Smooth muscle cell (in vitro differentiated cells): Measurements from ENCODE around the gene DGKD. TPM values are rescaled to one million over a fixed set of nuclear protein-coding genes. Genes with fewer than 3 reads are reported as not detected.

ENCODE experiments used
- DNase-seq: peaks from one replicate; lab custom pipeline; 2025; ENCODE audit not compliant: unreplicated experiment; lab: John Stamatoyannopoulos, UW
- H2AFZ ChIP-seq: fragments of 200-600 bp; sonication (generic); 2 replicates; pipeline ENCODE4 v1.6.0; 2016; ENCODE audit warnings: antibody characterized with exemption, low read depth, mild to moderate bottlenecking
- H3F3A ChIP-seq: fragments of 200-600 bp; sonication (generic); 2 replicates; pipeline ENCODE4 v1.6.0; 2017; ENCODE audit warnings: antibody characterized with exemption, low read depth
- H3K27ac ChIP-seq: fragments of 200-600 bp; sonication (generic); 2 replicates; pipeline ENCODE4 v1.5.1; 2016; ENCODE audit warnings: low read depth, mild to moderate bottlenecking
- H3K27me3 ChIP-seq: fragments of 200-600 bp; sonication (generic); 2 replicates; pipeline ENCODE4 v1.6.1; 2016; ENCODE audit warnings: low read depth, mild to moderate bottlenecking
- H3K36me3 ChIP-seq: fragments of 200-600 bp; sonication (generic); 2 replicates; pipeline ENCODE4 v1.5.1; 2016; ENCODE audit warnings: low read depth
- H3K4me1 ChIP-seq: fragments of 200-600 bp; sonication (generic); 2 replicates; pipeline ENCODE4 v1.5.1; 2016; ENCODE audit warnings: low read depth
- H3K4me2 ChIP-seq: fragments of 200-600 bp; sonication (generic); 2 replicates; pipeline ENCODE4 v1.6.0; 2016; ENCODE audit warnings: mild to moderate bottlenecking
- H3K4me3 ChIP-seq: fragments of 200-600 bp; sonication (generic); 2 replicates; pipeline ENCODE4 v1.5.1; 2016; ENCODE audit warnings: mild to moderate bottlenecking
- H3K79me2 ChIP-seq: fragments of 200-600 bp; sonication (generic); 2 replicates; pipeline ENCODE4 v1.6.0; 2016; ENCODE audit warnings: low read depth, mild to moderate bottlenecking
- H3K9ac ChIP-seq: fragments of 200-600 bp; sonication (generic); 2 replicates; pipeline ENCODE4 v1.6.0; 2016; ENCODE audit warnings: low read depth
- H3K9me3 ChIP-seq: fragments of 200-600 bp; sonication (generic); replicated peaks from 2 replicates; pipeline ENCODE4 v1.5.1; 2016; ENCODE audit warnings: low read depth
- H4K20me1 ChIP-seq: fragments of 200-600 bp; sonication (generic); 2 replicates; pipeline ENCODE4 v1.6.0; 2016; ENCODE audit warnings: low read depth
- WGBS: methylation state at CpG from one replicate; pipeline ENCODE4 v1.1.7; 2016; ENCODE audit warnings: low lambda C conversion rate; 5-methylcytosine and 5-hydroxymethylcytosine counted together
- polyA plus RNA-seq: library from polyadenylated mRNA; unstranded; fragments of >200 nt; fragmentation: Nextera tagmentation; extraction: Ambion mirVana; gene quantifications from 2 replicates; pipeline ENCODE4 v1.2.1, GENCODE V29; 2016
- total RNA-seq: library from RNA; depleted of rRNA; stranded (reverse); fragments of >200 nt; gene quantifications from 2 replicates; pipeline ENCODE4 v1.2.3, GENCODE V29; 2014
- TF ChIP-seq, protein P1 (sequence below): fragments of 200-600 bp; sonication (generic); IDR thresholded peaks from 2 replicates; pipeline ENCODE4 v1.5.1; 2017; ENCODE audit warnings: borderline replicate concordance, mild to moderate bottlenecking, antibody characterized with exemption; ENCODE audit not compliant: insufficient read depth, poor library complexity, severe bottlenecking

Gene DGKD
- total and polyA plus RNA-seq, 2 experiments from 2014 or later, result 12.2 to 14.2 TPM

GRCh38 chr2:233441161-233442027 lies 87.1 kb downstream of the DGKD start:
- no peak overlapping the region for H3K27ac ChIP-seq
- H3K4me1 ChIP-seq, result no peaks in the 10 kb centered on the region
- no peaks in the 10 kb centered on the region for H3K27me3 ChIP-seq
- no peak overlapping the region for H3K4me2 ChIP-seq
- H3K4me3 ChIP-seq, result no peak overlapping the region
- no peaks in the 10 kb centered on the region for H4K20me1 ChIP-seq
- H3K9me3 ChIP-seq, result no peaks in the 10 kb centered on the region
- H3F3A ChIP-seq, result no peaks in the 10 kb centered on the region
- TF ChIP-seq, protein P1, sequence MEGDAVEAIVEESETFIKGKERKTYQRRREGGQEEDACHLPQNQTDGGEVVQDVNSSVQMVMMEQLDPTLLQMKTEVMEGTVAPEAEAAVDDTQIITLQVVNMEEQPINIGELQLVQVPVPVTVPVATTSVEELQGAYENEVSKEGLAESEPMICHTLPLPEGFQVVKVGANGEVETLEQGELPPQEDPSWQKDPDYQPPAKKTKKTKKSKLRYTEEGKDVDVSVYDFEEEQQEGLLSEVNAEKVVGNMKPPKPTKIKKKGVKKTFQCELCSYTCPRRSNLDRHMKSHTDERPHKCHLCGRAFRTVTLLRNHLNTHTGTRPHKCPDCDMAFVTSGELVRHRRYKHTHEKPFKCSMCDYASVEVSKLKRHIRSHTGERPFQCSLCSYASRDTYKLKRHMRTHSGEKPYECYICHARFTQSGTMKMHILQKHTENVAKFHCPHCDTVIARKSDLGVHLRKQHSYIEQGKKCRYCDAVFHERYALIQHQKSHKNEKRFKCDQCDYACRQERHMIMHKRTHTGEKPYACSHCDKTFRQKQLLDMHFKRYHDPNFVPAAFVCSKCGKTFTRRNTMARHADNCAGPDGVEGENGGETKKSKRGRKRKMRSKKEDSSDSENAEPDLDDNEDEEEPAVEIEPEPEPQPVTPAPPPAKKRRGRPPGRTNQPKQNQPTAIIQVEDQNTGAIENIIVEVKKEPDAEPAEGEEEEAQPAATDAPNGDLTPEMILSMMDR, result no peak
- H3K36me3 ChIP-seq, result no peaks in the 10 kb centered on the region
- H3K9ac ChIP-seq, result no peak overlapping the region
- no peak overlapping the region for H2AFZ ChIP-seq
- 97% methylated on average over 25 of the region's 26 CpGs for WGBS
- no peak for DNase-seq
- H3K79me2 ChIP-seq, result no peaks in the 10 kb centered on the region

- Histone ChIP-seq H3K27me3 (no peaks in the 10 kb centered on the region), H3K4me2 (no peak overlapping the region), H3K79me2 (no peaks in the 10 kb centered on the region), H3K4me1 (no peaks in the 10 kb centered on the region), H3K36me3 (no peaks in the 10 kb centered on the region), H3K9ac (no peak overlapping the region), H2AFZ (no peak overlapping the region), H4K20me1 (no peaks in the 10 kb centered on the region), H3K9me3 (no peaks in the 10 kb centered on the region), H3K27ac (no peak overlapping the region), H3K4me3 (no peak overlapping the region), H3F3A (no peaks in the 10 kb centered on the region)
- 94% methylated on average over 4 of the region's 4 CpGs for WGBS
- no peak for DNase-seq
- TF ChIP-seq, protein P1, result no peak
Measured at GRCh38 chr2:233442028-233442310, 87.7 kb downstream of the DGKD start.

DNA sequence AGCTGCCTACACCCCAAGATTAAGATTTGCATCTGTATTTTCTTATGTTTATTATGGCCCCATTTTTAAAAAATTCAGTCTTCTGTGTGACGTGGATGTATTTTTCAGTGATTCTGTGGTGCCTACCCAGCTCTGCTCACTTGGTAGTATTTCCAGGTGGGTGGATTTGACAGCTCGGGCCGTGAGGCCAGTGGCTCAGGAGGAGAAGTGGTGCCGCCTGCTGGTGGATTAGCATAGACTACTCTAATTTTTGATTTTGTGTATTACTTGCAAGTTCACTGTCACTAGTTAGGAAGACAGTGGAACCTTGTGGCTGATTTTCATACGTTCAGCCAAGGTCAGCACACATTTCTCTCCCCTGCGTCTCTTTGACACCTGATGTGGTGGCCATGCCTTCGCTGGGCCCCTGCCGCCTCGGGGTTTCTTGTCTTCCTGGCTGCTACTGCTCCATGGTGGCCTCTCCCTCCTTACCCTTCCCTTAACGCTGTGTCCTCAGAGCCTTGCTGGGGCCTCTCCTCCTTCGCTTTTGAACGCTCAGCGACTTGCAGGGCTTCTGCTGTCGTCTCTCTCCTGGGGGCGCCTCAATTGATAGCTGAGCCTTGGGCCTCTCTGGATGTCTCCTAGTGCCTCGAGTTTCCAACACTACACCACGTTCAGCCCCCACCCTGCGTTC lies 89.4 kb downstream of the DGKD start:
- Histone ChIP-seq H2AFZ (no peak overlapping the region), H3K4me1 (no peaks in the 10 kb centered on the region), H3K4me3 (no peak overlapping the region), H3K4me2 (no peak overlapping the region), H3K36me3 (no peaks in the 10 kb centered on the region), H3K9ac (no peak overlapping the region), H3K9me3 (no peaks in the 10 kb centered on the region), H3K27me3 (no peaks in the 10 kb centered on the region), H3K79me2 (no peaks in the 10 kb centered on the region), H3F3A (no peaks in the 10 kb centered on the region), H4K20me1 (no peaks in the 10 kb centered on the region), H3K27ac (no peak overlapping the region)
- TF ChIP-seq, protein P1, result peak; percentile 78
- WGBS, result 73% methylated on average over 18 of the region's 18 CpGs
- DNase-seq, result no peak
